Liver (tissue), 3 donors: ENCODE measurements around the gene DPP6.

ENCODE experiments used
- HNF4A ChIP-seq, 2 donors: conservative IDR thresholded peaks; 2 replicates each; pipeline ENCODE4 v1.6.1; 2016; ENCODE audit warnings: antibody characterized with exemption in 2 of 2, mild to moderate bottlenecking in 2 of 2
- TAF1 ChIP-seq: conservative IDR thresholded peaks from 2 replicates; pipeline ENCODE4 v1.6.1; 2016; ENCODE audit warnings: antibody characterized with exemption, mild to moderate bottlenecking
- YY1 ChIP-seq: IDR thresholded peaks from 2 replicates; pipeline ENCODE4 v1.6.1; 2016; ENCODE audit warnings: antibody characterized with exemption, mild to moderate bottlenecking
- TF ChIP-seq, protein P1 (sequence below): fragments of 150-350 bp; IDR thresholded peaks from 2 replicates; pipeline ENCODE4 v1.5.1; 2017; ENCODE audit warnings: improper control_type of control experiment, low read depth, low read length; ENCODE audit not compliant: missing input control
- TF ChIP-seq, protein P2 (sequence below): IDR thresholded peaks from 2 replicates; pipeline ENCODE4 v1.6.1; 2016; ENCODE audit warnings: antibody characterized with exemption
- TF ChIP-seq, protein P3 (sequence below): IDR thresholded peaks from 2 replicates; pipeline ENCODE4 v1.6.1; 2016; ENCODE audit warnings: antibody characterized with exemption
- donor health status: healthy.
- donor health status: healthy.

DNA sequence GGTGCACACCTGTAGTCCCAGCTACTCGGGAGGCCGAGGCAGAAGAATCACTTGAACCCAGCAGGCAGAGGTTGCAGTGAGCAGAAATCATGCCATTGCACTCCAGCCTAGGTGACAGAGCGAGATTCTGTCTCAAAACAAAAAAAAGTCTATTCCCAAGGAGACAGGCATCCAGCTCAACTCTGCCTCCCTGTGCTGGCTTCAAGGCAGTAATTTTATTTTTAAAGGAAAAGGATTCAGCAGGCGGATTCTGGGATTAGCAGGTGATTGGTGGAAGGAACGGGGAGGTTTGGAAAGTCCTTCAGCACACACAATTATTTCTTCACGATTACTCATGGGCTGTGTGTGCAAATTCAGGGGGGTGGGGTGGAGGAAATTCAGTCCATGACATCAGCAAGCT, 707.8 kb downstream of the DPP6 start:
- TF ChIP-seq, protein P1, sequence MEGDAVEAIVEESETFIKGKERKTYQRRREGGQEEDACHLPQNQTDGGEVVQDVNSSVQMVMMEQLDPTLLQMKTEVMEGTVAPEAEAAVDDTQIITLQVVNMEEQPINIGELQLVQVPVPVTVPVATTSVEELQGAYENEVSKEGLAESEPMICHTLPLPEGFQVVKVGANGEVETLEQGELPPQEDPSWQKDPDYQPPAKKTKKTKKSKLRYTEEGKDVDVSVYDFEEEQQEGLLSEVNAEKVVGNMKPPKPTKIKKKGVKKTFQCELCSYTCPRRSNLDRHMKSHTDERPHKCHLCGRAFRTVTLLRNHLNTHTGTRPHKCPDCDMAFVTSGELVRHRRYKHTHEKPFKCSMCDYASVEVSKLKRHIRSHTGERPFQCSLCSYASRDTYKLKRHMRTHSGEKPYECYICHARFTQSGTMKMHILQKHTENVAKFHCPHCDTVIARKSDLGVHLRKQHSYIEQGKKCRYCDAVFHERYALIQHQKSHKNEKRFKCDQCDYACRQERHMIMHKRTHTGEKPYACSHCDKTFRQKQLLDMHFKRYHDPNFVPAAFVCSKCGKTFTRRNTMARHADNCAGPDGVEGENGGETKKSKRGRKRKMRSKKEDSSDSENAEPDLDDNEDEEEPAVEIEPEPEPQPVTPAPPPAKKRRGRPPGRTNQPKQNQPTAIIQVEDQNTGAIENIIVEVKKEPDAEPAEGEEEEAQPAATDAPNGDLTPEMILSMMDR, result no peak
- TF ChIP-seq, protein P2, sequence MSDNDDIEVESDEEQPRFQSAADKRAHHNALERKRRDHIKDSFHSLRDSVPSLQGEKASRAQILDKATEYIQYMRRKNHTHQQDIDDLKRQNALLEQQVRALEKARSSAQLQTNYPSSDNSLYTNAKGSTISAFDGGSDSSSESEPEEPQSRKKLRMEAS, result no peak
- TF ChIP-seq YY1 (no peak), TAF1 (no peak), HNF4A (conservative IDR thresholded peaks at IDR 0.05) (no peak)
- TF ChIP-seq, protein P3, sequence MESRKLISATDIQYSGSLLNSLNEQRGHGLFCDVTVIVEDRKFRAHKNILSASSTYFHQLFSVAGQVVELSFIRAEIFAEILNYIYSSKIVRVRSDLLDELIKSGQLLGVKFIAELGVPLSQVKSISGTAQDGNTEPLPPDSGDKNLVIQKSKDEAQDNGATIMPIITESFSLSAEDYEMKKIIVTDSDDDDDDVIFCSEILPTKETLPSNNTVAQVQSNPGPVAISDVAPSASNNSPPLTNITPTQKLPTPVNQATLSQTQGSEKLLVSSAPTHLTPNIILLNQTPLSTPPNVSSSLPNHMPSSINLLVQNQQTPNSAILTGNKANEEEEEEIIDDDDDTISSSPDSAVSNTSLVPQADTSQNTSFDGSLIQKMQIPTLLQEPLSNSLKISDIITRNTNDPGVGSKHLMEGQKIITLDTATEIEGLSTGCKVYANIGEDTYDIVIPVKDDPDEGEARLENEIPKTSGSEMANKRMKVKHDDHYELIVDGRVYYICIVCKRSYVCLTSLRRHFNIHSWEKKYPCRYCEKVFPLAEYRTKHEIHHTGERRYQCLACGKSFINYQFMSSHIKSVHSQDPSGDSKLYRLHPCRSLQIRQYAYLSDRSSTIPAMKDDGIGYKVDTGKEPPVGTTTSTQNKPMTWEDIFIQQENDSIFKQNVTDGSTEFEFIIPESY, result no peak
